Stomach (tissue), 9 donors: ENCODE results near the gene SRC. TPM values are rescaled to one million over a fixed set of nuclear protein-coding genes. Genes with fewer than 3 reads are reported as not detected.

Source experiments
- DNase-seq, 2 donors: peaks; one replicate each; pipeline versions ENCODE4 v3.0.0 to v3.0.0-alpha.2; 2013 to 2019
- H3K27ac ChIP-seq, 5 donors: fragments of 200-600 bp in 4 of 5; sonication (generic) in 4 of 5; one replicate each; pipeline ENCODE4 v1.5.1; 2013 to 2019; ENCODE audit warnings: mild to moderate bottlenecking in 1 of 5, moderate library complexity in 1 of 5
- H3K27me3 ChIP-seq, 3 donors: fragments of 200-600 bp; sonication (generic); one replicate each; pipeline ENCODE4 v1.5.1; 2017 to 2019; ENCODE audit warnings: mixed run types in 1 of 3
- H3K36me3 ChIP-seq, 4 donors: fragments of 200-600 bp; sonication (generic); 1 replicate in 3 of 4; 2 replicates in 1 of 4; pipeline ENCODE4 v1.5.1; 2016 to 2019
- H3K4me1 ChIP-seq, 4 donors: fragments of 200-600 bp; sonication (generic); one replicate each; pipeline ENCODE4 v1.5.1; 2016 to 2019
- H3K4me3 ChIP-seq, 4 donors: fragments of 200-600 bp; sonication (generic) in 3 of 4; one replicate each; pipeline ENCODE4 v1.5.1; 2016 to 2019; ENCODE audit warnings: mild to moderate bottlenecking in 1 of 4
- H3K9me3 ChIP-seq, 4 donors: fragments of 200-600 bp; sonication (generic); one replicate each; pipeline ENCODE4 v1.5.1; 2016 to 2019
- CTCF ChIP-seq, 7 experiments: fragments of 450-650 bp in 4 of 7; fragments of 200-600 bp in 3 of 7; sonication (generic) in 3 of 7; IDR thresholded peaks; one replicate each; pipeline ENCODE4 v1.5.1; 2016 to 2019; ENCODE audit warnings: antibody characterized with exemption in 7 of 7, control low read depth in 2 of 7, mild to moderate bottlenecking in 1 of 7
- EP300 ChIP-seq: sonication (generic); formaldehyde crosslinking; IDR thresholded peaks from one replicate; pipeline ENCODE4 v1.6.1; 2017; ENCODE audit warnings: antibody characterized with exemption
- POLR2A ChIP-seq, 4 donors: fragments of 450-650 bp; IDR thresholded peaks; one replicate each; pipeline ENCODE4 v1.6.1; 2016; ENCODE audit warnings: antibody characterized with exemption in 4 of 4, control low read depth in 2 of 4, mild to moderate bottlenecking in 1 of 4, moderate library complexity in 1 of 4
- POLR2AphosphoS5 ChIP-seq, 3 donors: sonication (generic); formaldehyde crosslinking; IDR thresholded peaks; one replicate each; pipeline ENCODE4 v1.6.1; 2016; ENCODE audit warnings: antibody characterized with exemption in 3 of 3
- WGBS, 5 donors: extraction: QIAGEN DNeasy Blood & Tissue Kit in 3 of 5; methylation state at CpG; one replicate each; pipeline versions ENCODE4 v1.1.5 to v1.1.7; 2013 to 2018; 5-methylcytosine and 5-hydroxymethylcytosine counted together
- intact Hi-C: fragments of 100-400 bp; cut with DNase I; formaldehyde crosslinking; loops from one replicate; pipeline ENCODE4 v1.15.1; 2023; ENCODE audit warnings: low total_unique reads
- polyA plus RNA-seq, 3 donors: library from polyadenylated mRNA; stranded (reverse); fragments of 200-250 nt; gene quantifications; one replicate each; pipeline ENCODE4 v1.2.3, GENCODE V29; 2013
- total RNA-seq, 5 donors: library from RNA; depleted of rRNA; stranded (reverse); fragments of >200 nt; gene quantifications; one replicate each; pipeline versions ENCODE4 v1.1.0 to v1.2.3, GENCODE V29; 2014 to 2016
- donor health status: healthy with polysubstance abuse.
- donor health status: Bipolar disorder and iron deficiency.
- donor health status: healthy.

Gene SRC
- total and polyA plus RNA-seq, 8 donors, result 31.6 to 471 (median 47.3) TPM

- H3K27ac ChIP-seq, result peak overlapping the region; percentile 5 to 79 (median 62)
- no peak for TF ChIP-seq POLR2A (IDR thresholded peaks at IDR 0.05)
- TF ChIP-seq EP300, result no peak
- peak in 2 of 3 donors; percentile 13 to 36 for TF ChIP-seq POLR2AphosphoS5 (IDR thresholded peaks at IDR 0.05)
- no peak for TF ChIP-seq CTCF (IDR thresholded peaks at IDR 0.05)
- WGBS, 5 donors, result 68 to 82% (median 77%) methylated on average over 22 to 24 of the region's 24 CpGs
These were observed 33.1 kb downstream of the SRC start for GRCh38 chr20:37378785-37379598.

GRCh38 chr20:37379967-37380828 is 34.3 kb downstream of the SRC start:
- H3K27me3 ChIP-seq, result no peaks in the 10 kb centered on the region
- no peaks in the 10 kb centered on the region for H3K9me3 ChIP-seq
- TF ChIP-seq POLR2AphosphoS5 (IDR thresholded peaks at IDR 0.05), result peak in 2 of 3 donors; percentile 12 to 60
- TF ChIP-seq EP300, result no peak
- H3K4me3 ChIP-seq, result no peak overlapping the region
- H3K4me1 ChIP-seq, result peaks cover 39 to 78% (median 56%) of the 10 kb centered on the region in 4 donors
- WGBS, 5 donors, result 57 to 70% (median 67%) methylated on average over 14 of the region's 14 CpGs
- peak overlapping the region; percentile 58 to 79 (median 74) for H3K27ac ChIP-seq
- peak in 1 of 2 donors; percentile 66 for DNase-seq
- peaks cover 9 to 30% (median 20%) of the 10 kb centered on the region in 4 donors for H3K36me3 ChIP-seq
- intact Hi-C loops, result loop anchor here (10.0 kb wide), 1 partner anchor 155 kb away; no protein-coding TSS in a partner anchor

More at GRCh38 chr20:37378785-37379598, 33.1 kb downstream of the SRC start:
- intact Hi-C loops, result no loop called here
- Histone ChIP-seq H3K9me3 (no peaks in the 10 kb centered on the region), H3K4me3 (no peak overlapping the region), H3K36me3 (peaks cover 9 to 36% (median 23%) of the 10 kb centered on the region in 4 donors), H3K27me3 (no peaks in the 10 kb centered on the region), H3K4me1 (peaks cover 27 to 67% (median 48%) of the 10 kb centered on the region in 4 donors)
- peak; percentile 42 to 51 for DNase-seq

GRCh38 chr20:37380864-37381579 is 35.1 kb downstream of the SRC start:
- H3K36me3 ChIP-seq, result peaks cover 13 to 32% (median 22%) of the 10 kb centered on the region in 4 donors
- peaks cover 39 to 79% (median 57%) of the 10 kb centered on the region in 4 donors for H3K4me1 ChIP-seq
- intact Hi-C loops, result loop anchor here (10.0 kb wide), 1 partner anchor 154 kb away; no protein-coding TSS in a partner anchor
- no peak overlapping the region for H3K4me3 ChIP-seq
- peak overlapping the region; percentile 46 to 79 (median 63) for H3K27ac ChIP-seq
- no peaks in the 10 kb centered on the region for H3K27me3 ChIP-seq
- no peaks in the 10 kb centered on the region for H3K9me3 ChIP-seq
- WGBS, 5 donors, result 81 to 86% (median 82%) methylated on average over 16 of the region's 16 CpGs
- DNase-seq, result no peak
- no peak for TF ChIP-seq EP300
- TF ChIP-seq POLR2A (IDR thresholded peaks at IDR 0.05), result no peak
- TF ChIP-seq POLR2AphosphoS5 (IDR thresholded peaks at IDR 0.05), result no peak
- TF ChIP-seq CTCF (IDR thresholded peaks at IDR 0.05), result no peak

GRCh38 chr20:37381621-37382471 is 35.9 kb downstream of the SRC start:
- H3K36me3 ChIP-seq, result peaks cover 20 to 35% (median 26%) of the 10 kb centered on the region in 4 donors
- H3K27ac ChIP-seq, result peak overlapping the region in 4 of 5 donors; percentile 46 to 79 (median 68)

More at GRCh38 chr20:37381621-37382471, 35.9 kb downstream of the SRC start:
- TF ChIP-seq POLR2A (IDR thresholded peaks at IDR 0.05) (no peak), CTCF (IDR thresholded peaks at IDR 0.05) (no peak), EP300 (no peak), POLR2AphosphoS5 (IDR thresholded peaks at IDR 0.05) (no peak)
- DNase-seq, result peak in 1 of 2 donors; percentile 27
- intact Hi-C loops, result loop anchor here (10.0 kb wide), 1 partner anchor 153 kb away; no protein-coding TSS in a partner anchor
- Histone ChIP-seq H3K4me3 (no peak overlapping the region), H3K9me3 (no peaks in the 10 kb centered on the region), H3K4me1 (peaks cover 39 to 78% (median 57%) of the 10 kb centered on the region in 4 donors), H3K27me3 (no peaks in the 10 kb centered on the region)
- WGBS, 5 donors, result 53 to 75% (median 70%) methylated on average over 10 to 11 of the region's 11 CpGs
